ENCODE measurements around the gene NKAIN2.
"Not testable (repeated sequence)": the region's sequence is repeated elsewhere in the genome, so short reads cannot be mapped to it uniquely, and the experiment has no call there.

Gene NKAIN2

GRCh38 chr6:124226396-124226795 lies 422.7 kb downstream of the NKAIN2 start:
- DNase-seq, result no peak

- no peak for DNase-seq
Measured at GRCh38 chr6:124233221-124233620, 429.6 kb downstream of the NKAIN2 start.

GRCh38 chr6:124234801-124235200 lies 431.1 kb downstream of the NKAIN2 start:
- DNase-seq, result no peak

- no peak for DNase-seq
Measured at GRCh38 chr6:124237911-124238310, 434.2 kb downstream of the NKAIN2 start.

GRCh38 chr6:124238408-124238807 lies 434.7 kb downstream of the NKAIN2 start:
- not testable (repeated sequence) for DNase-seq

- no peak for DNase-seq
Measured at GRCh38 chr6:124254941-124255685, 451.4 kb downstream of the NKAIN2 start.

- no peak for DNase-seq
Measured at GRCh38 chr6:124260337-124260736, 456.7 kb downstream of the NKAIN2 start.

GRCh38 chr6:124269733-124270132 lies 466.1 kb downstream of the NKAIN2 start:
- DNase-seq, result no peak

- DNase-seq, result no peak
Measured at GRCh38 chr6:124273701-124274100, 470.0 kb downstream of the NKAIN2 start.

- DNase-seq, result no peak
Measured at GRCh38 chr6:124282541-124282940, 478.9 kb downstream of the NKAIN2 start.

- no peak for DNase-seq
Measured at GRCh38 chr6:124283486-124283885, 479.8 kb downstream of the NKAIN2 start.

GRCh38 chr6:124285146-124285545 lies 481.5 kb downstream of the NKAIN2 start:
- DNase-seq, result no peak

- DNase-seq, result no peak
Measured at GRCh38 chr6:124294574-124295200, 491.0 kb downstream of the NKAIN2 start.

- no peak for DNase-seq
Measured at GRCh38 chr6:124297507-124297906, 493.8 kb downstream of the NKAIN2 start.

- no peak for DNase-seq
Measured at GRCh38 chr6:124298730-124299129, 495.1 kb downstream of the NKAIN2 start.

- DNase-seq, result not testable (repeated sequence)
Measured at GRCh38 chr6:124300907-124301306, 497.2 kb downstream of the NKAIN2 start.

- DNase-seq, result no peak
Measured at GRCh38 chr6:124303971-124304370, 500.3 kb downstream of the NKAIN2 start.

- DNase-seq, result no peak
Measured at GRCh38 chr6:124310139-124310538, 506.5 kb downstream of the NKAIN2 start.

GRCh38 chr6:124319410-124319809 lies 515.7 kb downstream of the NKAIN2 start:
- DNase-seq, result no peak

- DNase-seq, result no peak
Measured at GRCh38 chr6:124324237-124324636, 520.6 kb downstream of the NKAIN2 start.

- DNase-seq, result no peak
Measured at GRCh38 chr6:124330197-124330596, 526.5 kb downstream of the NKAIN2 start.

- no peak for DNase-seq
Measured at GRCh38 chr6:124334359-124334758, 530.7 kb downstream of the NKAIN2 start.

- no peak for DNase-seq
Measured at GRCh38 chr6:124339610-124340334, 536.1 kb downstream of the NKAIN2 start.

- DNase-seq, result not testable (repeated sequence)
Measured at GRCh38 chr6:124348339-124348738, 544.7 kb downstream of the NKAIN2 start.
